Heart right ventricle (tissue), 16 donors: ENCODE data around the gene PTPRN2. TPM values are rescaled to one million over a fixed set of nuclear protein-coding genes. Genes with fewer than 3 reads are reported as not detected.

Experiments used
- ATAC-seq, 8 donors: fragments of 200-7000 bp; cut with Tn5 transposase; one replicate each; pipeline ENCODE4 v1.9.1; 2020; ENCODE audit warnings: mild to moderate bottlenecking in 8 of 8, moderate library complexity in 8 of 8, moderate number of reproducible peaks in 1 of 8
- DNase-seq, 2 donors: peaks; one replicate each; pipeline ENCODE4 v3.0.0-alpha.2; 2020
- H3K27ac ChIP-seq, 10 donors: fragments of 200-600 bp; sonication (generic) in 2 of 10; one replicate each; pipeline versions ENCODE4 v1.5.0 to v1.8.0; 2020 to 2022; ENCODE audit warnings: mild to moderate bottlenecking in 3 of 10
- H3K27me3 ChIP-seq, 7 donors: fragments of 200-600 bp; one replicate each; pipeline ENCODE4 v1.8.0; 2021 to 2022; ENCODE audit warnings: mild to moderate bottlenecking in 2 of 7
- H3K36me3 ChIP-seq, 9 donors: fragments of 200-600 bp; sonication (generic) in 1 of 9; one replicate each; pipeline versions ENCODE4 v1.5.0 to v1.8.0; 2020 to 2022; ENCODE audit warnings: mild to moderate bottlenecking in 2 of 9
- H3K4me1 ChIP-seq, 9 donors: fragments of 200-600 bp; sonication (generic) in 1 of 9; one replicate each; pipeline versions ENCODE4 v1.5.0 to v1.8.0; 2020 to 2022; ENCODE audit warnings: mild to moderate bottlenecking in 4 of 9
- H3K4me3 ChIP-seq, 10 donors: fragments of 200-600 bp; sonication (generic) in 2 of 10; one replicate each; pipeline versions ENCODE4 v1.5.0 to v1.8.0; 2020 to 2022; ENCODE audit warnings: mild to moderate bottlenecking in 7 of 10, moderate library complexity in 2 of 10
- H3K9me3 ChIP-seq, 11 donors: fragments of 200-600 bp in 10 of 11; sonication (generic) in 2 of 11; one replicate each; pipeline versions ENCODE4 v1.5.0 to v1.8.0; 2013 to 2022; ENCODE audit warnings: mild to moderate bottlenecking in 2 of 11, control low read depth in 1 of 11, moderate library complexity in 1 of 11
- WGBS, 2 donors: extraction: QIAGEN DNeasy Blood & Tissue Kit; methylation state at CpG; one replicate each; pipeline ENCODE4 v1.1.7; 2013; ENCODE audit warnings: inconsistent platforms in 1 of 2; 5-methylcytosine and 5-hydroxymethylcytosine counted together
- intact Hi-C, 10 donors: fragments of 100-400 bp; cut with DNase I; formaldehyde crosslinking; loops; one replicate each; pipeline versions ENCODE4 v1.11.1 to v1.14.2; 2022
- polyA plus RNA-seq, 2 donors: library from polyadenylated mRNA; stranded (reverse); fragments of 200-250 nt; gene quantifications; one replicate each; pipeline ENCODE4 v1.2.3, GENCODE V29; 2013
- total RNA-seq, 10 donors: library from RNA; stranded (reverse); fragmentation: NEBNext Ultra II Directional in 3 of 10; extraction: Animal tissue kit (Norgen Biotek cat#: 25700) in 3 of 10; gene quantifications; one replicate each; pipeline versions ENCODE4 v1.2.1 to v1.2.4, GENCODE V29; 2021 to 2023
- TF ChIP-seq, protein P1 (sequence below), 9 donors: fragments of 200-600 bp; sonication (generic) in 2 of 9; IDR thresholded peaks; one replicate each; pipeline versions ENCODE4 v1.5.0 to v1.8.0; 2021 to 2022; ENCODE audit warnings: antibody characterized with exemption in 9 of 9, mild to moderate bottlenecking in 5 of 9, moderate library complexity in 1 of 9
- donor health status: Arrhythmogenic right ventricular cardiomyopathy.
- donor health status: ischemic (EF 13 %, LVEDD 7.1; RV severe dilation, severe dysfunction).
- donor health status: healthy with polysubstance abuse.
- donor health status: DM: no; HTN: yes; CAD: no.
- donor health status: DM: no; HTN: no; CAD: no.
- donor health status: ischemic (EF 25% LVEDD 6.9; RV normal size, moderate dysfunction).
- donor health status: ischemic (EF 25% LVEDD 5.7; RV mildly dilated, moderate dysfunction).
- donor health status: healthy.
- donor health status: DM: yes; HTN: yes; CAD: no.
- donor health status: Ischemic cardiomyopathy.
- donor health status: ischemic (EF 35%, LVEDD 5.7; RV mildly dilated, moderate dysfunction).
- donor health status: nonischemic (EF 11% LVEDD 7.7; RV severe dilation, severe dysfunction).
- donor health status: DM: yes; HTN: yes; CAD: no.
- donor health status: PGD.
- donor health status: ischemic (EF 29% LVEDD 5.4; RV normal size, mild dysfunction).
- donor health status: nonischemic (EF 23%, LVEDD 6.1; RV moderate dilation, normal function).

The PTPRN2 gene
- total and polyA plus RNA-seq, 12 donors: 0.82 to 1.8 (median 1.3) TPM

DNA sequence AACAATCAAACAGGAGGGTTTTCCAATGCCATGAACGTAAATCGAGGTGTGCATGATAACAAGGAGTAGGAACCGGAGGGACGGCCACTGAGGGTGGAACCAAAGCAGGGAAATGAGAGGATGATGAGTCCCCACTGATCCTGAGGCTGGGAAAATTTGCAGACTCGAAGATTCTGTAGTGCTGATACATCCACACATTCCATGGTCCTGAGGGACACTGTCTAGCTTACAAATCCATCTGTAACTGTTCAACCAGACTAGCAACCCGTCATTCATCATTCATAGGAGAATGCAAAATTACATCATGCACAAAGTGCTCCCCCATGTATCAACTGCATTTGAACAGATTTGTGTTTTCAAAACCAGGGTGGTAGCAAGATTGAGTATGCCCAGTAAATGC is 189.7 kb downstream of the PTPRN2 start:
- intact Hi-C loops: no loop called here
- H3K9me3 ChIP-seq: peaks cover 0 to 14% (median 4%) of the 10 kb centered on the region in 11 donors
- WGBS, 2 donors: 69 to 70% methylated on average over 6 of the region's 6 CpGs
- no peaks in the 10 kb centered on the region for H3K4me1 ChIP-seq
- no peaks in the 10 kb centered on the region for H3K36me3 ChIP-seq
- ATAC-seq: no peak
- TF ChIP-seq, protein P1, sequence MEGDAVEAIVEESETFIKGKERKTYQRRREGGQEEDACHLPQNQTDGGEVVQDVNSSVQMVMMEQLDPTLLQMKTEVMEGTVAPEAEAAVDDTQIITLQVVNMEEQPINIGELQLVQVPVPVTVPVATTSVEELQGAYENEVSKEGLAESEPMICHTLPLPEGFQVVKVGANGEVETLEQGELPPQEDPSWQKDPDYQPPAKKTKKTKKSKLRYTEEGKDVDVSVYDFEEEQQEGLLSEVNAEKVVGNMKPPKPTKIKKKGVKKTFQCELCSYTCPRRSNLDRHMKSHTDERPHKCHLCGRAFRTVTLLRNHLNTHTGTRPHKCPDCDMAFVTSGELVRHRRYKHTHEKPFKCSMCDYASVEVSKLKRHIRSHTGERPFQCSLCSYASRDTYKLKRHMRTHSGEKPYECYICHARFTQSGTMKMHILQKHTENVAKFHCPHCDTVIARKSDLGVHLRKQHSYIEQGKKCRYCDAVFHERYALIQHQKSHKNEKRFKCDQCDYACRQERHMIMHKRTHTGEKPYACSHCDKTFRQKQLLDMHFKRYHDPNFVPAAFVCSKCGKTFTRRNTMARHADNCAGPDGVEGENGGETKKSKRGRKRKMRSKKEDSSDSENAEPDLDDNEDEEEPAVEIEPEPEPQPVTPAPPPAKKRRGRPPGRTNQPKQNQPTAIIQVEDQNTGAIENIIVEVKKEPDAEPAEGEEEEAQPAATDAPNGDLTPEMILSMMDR (IDR thresholded peaks at IDR 0.05): no peak
- H3K27me3 ChIP-seq: peaks cover 0 to 37% (median 11%) of the 10 kb centered on the region in 7 donors
- no peak overlapping the region for H3K27ac ChIP-seq
- DNase-seq: no peak
- no peak overlapping the region for H3K4me3 ChIP-seq

DNA sequence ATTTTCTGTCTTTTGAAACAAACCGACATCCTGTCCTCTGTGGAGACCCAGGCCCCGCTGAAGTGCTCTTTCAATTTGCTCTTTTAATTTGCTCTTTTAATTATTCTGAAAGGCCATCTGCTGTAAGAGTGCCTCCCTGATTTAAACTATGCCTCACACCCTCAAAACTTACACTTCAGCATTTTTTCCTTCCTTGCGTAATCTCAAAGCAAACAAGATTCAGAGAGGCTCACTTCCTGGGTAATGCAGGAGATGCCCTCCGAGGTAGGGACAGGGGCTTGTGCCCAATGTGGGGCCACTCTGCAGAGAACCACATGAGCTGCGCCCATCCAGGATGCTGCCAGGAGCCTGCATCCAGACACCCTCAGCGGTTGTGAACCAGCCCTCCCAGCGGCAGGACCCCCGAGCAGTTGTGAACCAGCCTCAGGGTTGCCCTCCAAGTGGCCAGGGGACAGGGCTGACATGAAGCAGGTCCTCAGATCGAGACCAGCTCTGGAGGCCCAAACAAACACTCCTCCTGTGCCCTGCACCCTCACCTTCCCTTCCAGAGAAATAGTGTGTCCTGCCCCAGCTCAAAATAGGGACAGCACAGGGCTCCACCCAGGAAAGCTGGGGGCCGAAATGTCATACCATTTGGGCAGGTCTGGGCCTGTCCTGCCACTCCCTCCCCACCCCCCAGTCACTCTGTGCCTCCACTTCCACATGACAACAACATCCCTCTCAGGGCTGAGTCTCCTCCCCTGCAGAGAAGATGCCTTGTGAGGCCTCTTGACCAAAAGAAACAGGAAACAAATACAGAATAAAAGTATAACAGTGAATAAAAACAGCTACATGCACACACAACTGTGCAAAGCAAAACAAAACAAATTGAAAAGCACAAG is 190.4 kb downstream of the PTPRN2 start:
- intact Hi-C loops: no loop called here
- H3K4me1 ChIP-seq: no peaks in the 10 kb centered on the region
- peaks cover 0 to 32% (median 12%) of the 10 kb centered on the region in 7 donors for H3K27me3 ChIP-seq
- no peak overlapping the region for H3K27ac ChIP-seq
- DNase-seq (no peak), ATAC-seq (no peak)
- H3K36me3 ChIP-seq: no peaks in the 10 kb centered on the region
- H3K4me3 ChIP-seq: no peak overlapping the region
- TF ChIP-seq, protein P1 (IDR thresholded peaks at IDR 0.05): no peak
- H3K9me3 ChIP-seq: peaks cover 0 to 14% (median 4%) of the 10 kb centered on the region in 11 donors
- 62 to 65% methylated on average over 10 of the region's 10 CpGs for WGBS, 2 donors

DNA sequence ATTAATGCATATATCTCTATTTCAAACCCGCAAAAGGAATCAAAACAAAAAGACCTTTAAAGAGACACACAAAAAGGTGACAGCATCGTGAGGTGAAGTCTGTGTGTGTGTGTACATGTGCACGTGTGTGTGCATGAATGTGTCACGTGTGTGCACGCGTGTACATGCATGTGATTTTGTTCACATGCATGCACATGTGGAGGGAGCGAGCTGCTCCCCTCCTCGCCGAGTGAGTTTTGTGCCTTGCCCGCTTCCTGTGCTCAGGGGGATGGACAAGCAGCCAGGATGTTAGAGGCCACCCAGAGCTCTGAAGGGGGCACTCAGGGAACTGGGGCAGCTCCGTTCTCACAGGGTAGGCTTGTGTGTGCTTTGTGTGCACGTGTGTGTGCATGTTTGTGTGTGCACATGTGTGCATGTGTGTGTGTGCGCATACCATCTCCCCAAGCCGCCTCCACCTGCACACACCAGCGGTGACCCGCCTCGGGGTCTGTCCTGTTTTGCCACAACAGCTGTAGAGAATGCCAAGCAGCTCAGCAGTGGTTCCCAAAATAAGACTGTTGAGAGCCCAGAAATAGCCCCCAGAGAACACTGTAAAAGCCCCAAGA is 191.2 kb downstream of the PTPRN2 start:
- DNase-seq (no peak), ATAC-seq (no peak)
- TF ChIP-seq, protein P1 (IDR thresholded peaks at IDR 0.05): no peak
- Histone ChIP-seq H3K9me3 (peaks cover 0 to 14% (median 4%) of the 10 kb centered on the region in 11 donors), H3K27ac (no peak overlapping the region), H3K4me3 (no peak overlapping the region), H3K4me1 (no peaks in the 10 kb centered on the region), H3K27me3 (peaks cover 0 to 24% (median 11%) of the 10 kb centered on the region in 7 donors), H3K36me3 (no peaks in the 10 kb centered on the region)
- intact Hi-C loops: no loop called here
- WGBS, 2 donors: 68 to 70% methylated on average over 17 of the region's 17 CpGs

DNA sequence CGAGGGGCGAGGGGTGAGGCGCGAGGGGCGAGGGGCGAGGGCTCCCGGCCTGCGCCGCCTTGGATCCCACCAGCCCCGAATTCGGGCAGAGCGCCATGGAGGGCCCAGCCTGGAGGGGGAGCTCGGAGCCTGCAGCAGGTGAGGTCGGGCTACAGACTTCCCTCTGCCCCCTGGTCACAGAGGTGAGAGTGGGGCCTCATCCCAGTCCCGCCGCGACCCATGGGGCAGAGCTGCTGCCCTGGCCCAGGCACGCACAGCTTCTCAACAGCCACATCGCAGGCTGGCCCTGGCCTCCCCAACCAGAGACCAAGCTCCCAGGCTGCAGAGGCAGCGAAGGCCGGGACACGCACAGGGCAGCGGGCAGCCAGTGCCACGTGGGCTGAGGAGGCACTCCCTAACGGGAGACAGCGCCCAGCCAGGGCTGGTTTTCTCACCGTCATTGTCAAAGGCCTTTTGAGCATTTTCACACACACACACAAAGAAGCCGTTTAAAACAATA is 191.8 kb downstream of the PTPRN2 start:
- Histone ChIP-seq H3K27me3 (peaks cover 0 to 25% (median 9%) of the 10 kb centered on the region in 7 donors), H3K36me3 (no peaks in the 10 kb centered on the region), H3K4me1 (no peaks in the 10 kb centered on the region), H3K27ac (no peak overlapping the region), H3K9me3 (peaks cover 0 to 14% (median 4%) of the 10 kb centered on the region in 11 donors), H3K4me3 (no peak overlapping the region)
- ATAC-seq (no peak), DNase-seq (no peak)
- intact Hi-C loops: no loop called here
- TF ChIP-seq, protein P1 (IDR thresholded peaks at IDR 0.05): no peak
- WGBS, 2 donors: 72 to 80% methylated on average over 22 to 28 of the region's 28 CpGs
